SK-N-MC (cell line): Measurements from ENCODE around the gene SOX6.

Experiments used
- EZH2 ChIP-seq: fragments of 200-600 bp; sonication (generic); IDR thresholded peaks from one replicate; pipeline ENCODE4 v1.6.1; 2017; ENCODE audit warnings: antibody characterized with exemption
- POLR2AphosphoS5 ChIP-seq: IDR thresholded peaks from 2 replicates; pipeline ENCODE4 v1.6.1; 2012; ENCODE audit warnings: mild to moderate bottlenecking, low read depth, low read length, borderline replicate concordance

GRCh38 chr11:16311831-16312230 lies 44.5 kb downstream of the SOX6 start:
- TF ChIP-seq EZH2 (no peak), POLR2AphosphoS5 (no peak)
